CD4-positive, alpha-beta T cell treated with Interferon gamma for 1 hour (primary cell): ENCODE data around the gene HSD3B7.

Experiments used
- DNase-seq: peaks from one replicate; pipeline ENCODE4 v3.0.0-alpha.2; 2020

Gene HSD3B7

DNA sequence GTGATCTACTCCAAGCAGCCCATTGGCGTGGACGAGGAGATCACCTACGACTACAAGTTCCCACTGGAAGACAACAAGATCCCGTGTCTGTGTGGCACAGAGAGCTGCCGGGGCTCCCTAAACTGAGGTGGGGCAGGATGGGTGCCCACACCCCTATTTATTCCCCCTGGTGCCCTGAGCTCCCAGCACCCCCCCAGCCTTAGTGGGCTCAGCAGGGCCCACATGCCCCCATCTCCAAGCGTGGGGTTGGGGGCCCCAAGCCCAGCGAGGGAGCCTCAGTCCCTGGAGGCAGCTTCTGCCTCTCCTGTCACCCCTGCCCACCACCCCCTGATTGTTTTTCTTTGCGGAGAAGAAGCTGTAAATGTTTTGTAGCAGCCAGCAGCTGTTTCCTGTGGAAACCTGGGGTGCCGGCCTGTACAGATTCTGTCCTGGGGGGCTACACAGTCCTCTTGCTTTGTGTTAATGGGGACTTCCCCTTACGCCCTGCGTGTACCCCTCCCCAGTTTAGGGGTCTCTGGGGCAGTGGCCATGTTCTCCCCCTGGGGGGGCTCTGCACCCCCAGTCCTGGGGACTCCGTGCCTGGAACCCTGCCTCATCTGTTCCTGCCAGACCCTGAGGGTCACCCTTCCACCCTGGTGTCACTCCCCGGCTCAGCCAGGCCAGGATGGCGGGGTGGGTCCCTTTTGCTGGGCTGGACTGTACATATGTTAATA lies 953 bp upstream of the HSD3B7 start:
- no peak for DNase-seq

- DNase-seq: no peak
Measured at GRCh38 chr16:30985401-30986128, 558 bp downstream of the HSD3B7 start.

GRCh38 chr16:30986129-30986991 lies 1.4 kb downstream of the HSD3B7 start:
- no peak for DNase-seq

- DNase-seq: no peak
Measured at GRCh38 chr16:30987581-30988190, 2.7 kb downstream of the HSD3B7 start.

- no peak for DNase-seq
Measured at GRCh38 chr16:30989469-30990047, 4.6 kb downstream of the HSD3B7 start.

DNA sequence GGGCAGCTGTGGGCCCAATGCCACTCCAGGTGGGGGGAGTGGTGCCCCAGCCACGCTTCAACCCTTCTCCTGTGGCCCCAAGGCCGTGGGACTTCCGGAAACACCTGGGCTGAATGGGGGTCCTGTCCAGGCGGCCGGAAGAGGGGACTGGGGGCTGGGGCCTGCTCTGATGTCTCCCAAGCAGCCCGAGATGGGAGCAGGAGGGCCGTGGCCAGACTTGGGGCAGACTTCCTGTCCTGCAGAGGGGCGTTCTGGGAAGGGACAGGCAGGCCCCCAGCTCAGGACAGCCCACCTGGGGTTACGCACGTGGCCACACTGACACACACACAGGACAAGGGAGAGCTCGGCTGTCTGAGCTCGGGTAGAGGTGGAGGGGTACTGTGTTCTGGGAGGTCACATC lies 5.1 kb downstream of the HSD3B7 start:
- DNase-seq: no peak

DNA sequence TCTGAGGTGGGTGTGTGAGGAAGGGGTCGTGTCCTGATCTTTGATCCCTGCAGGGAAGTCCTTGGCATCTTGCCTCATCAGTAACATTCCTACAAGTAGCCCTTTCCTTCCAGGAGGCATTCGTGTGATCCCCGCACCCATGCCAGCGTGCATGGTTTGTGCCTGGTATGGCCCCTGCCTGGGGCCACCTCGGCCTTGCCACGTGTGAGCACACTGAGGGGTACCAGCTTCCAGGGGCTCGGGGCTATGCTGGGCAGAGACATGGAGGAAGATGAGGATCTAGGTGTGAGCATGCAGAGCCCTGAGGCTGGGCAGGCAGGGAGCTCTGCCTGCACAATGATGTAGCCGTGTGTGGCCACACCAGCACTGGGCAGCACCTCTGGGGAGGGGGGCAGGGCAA lies 6.0 kb downstream of the HSD3B7 start:
- no peak for DNase-seq

GRCh38 chr16:30992276-30992780 lies 7.3 kb downstream of the HSD3B7 start:
- no peak for DNase-seq

GRCh38 chr16:30992931-30993816 lies 8.2 kb downstream of the HSD3B7 start:
- no peak for DNase-seq

DNA sequence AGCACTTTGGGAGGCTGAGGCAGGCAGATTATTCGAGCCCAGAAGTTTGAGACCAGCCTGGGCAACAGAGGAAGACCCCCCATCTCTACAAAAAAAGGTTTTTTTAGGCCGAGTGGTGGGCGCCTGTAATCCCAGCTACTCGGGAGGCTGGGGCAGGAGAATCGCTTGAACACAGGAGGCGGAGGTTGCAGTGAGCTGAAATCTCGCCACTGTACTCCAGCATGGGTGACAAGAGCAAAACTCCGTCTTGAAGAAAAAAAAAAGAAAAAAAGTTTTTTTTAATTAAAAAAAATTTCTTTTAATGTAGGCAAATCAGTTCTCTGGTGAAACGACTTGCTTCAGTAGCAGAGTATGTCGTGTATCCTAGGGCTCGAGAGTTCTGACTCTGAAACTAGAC lies 10.9 kb downstream of the HSD3B7 start:
- no peak for DNase-seq

DNA sequence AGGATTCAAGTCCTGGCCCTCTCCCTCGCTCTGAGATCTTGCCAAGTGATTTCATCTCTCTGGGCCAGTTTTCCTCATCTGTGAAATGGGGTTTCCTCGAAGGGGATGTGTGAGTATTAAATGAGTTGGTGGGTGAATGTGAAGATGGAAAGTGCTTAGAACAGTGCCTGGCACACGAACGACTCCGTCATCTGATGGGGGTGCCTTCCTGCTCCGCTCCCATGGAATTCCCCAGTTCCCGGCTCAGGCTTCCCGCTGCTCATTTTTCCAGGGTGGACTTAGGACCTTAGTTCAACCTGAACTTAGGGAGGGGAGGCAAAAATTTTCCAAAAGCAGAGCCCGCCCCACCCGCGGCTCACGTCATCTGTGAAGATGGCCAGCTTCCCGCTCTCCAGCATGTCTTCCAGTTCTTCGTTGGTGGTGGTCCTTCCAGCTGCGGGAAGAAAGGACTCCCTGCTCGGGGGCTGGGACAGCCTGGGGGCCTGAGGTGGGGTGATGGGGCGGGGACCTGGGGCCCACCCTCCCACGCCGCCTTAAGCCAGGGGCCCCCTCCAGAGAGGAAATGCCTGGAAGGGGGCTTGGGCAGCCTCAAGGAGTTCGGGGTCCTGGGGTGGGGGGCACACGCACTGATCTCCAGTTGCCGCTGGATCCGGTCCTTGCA lies 11.4 kb downstream of the HSD3B7 start:
- DNase-seq: no peak

GRCh38 chr16:30996985-30997724 lies 12.1 kb downstream of the HSD3B7 start:
- DNase-seq: peak; percentile 80

GRCh38 chr16:30997725-30998711 lies 13.0 kb downstream of the HSD3B7 start:
- DNase-seq: no peak

- DNase-seq: no peak
Measured at GRCh38 chr16:30998852-30999761, 14.1 kb downstream of the HSD3B7 start.

DNA sequence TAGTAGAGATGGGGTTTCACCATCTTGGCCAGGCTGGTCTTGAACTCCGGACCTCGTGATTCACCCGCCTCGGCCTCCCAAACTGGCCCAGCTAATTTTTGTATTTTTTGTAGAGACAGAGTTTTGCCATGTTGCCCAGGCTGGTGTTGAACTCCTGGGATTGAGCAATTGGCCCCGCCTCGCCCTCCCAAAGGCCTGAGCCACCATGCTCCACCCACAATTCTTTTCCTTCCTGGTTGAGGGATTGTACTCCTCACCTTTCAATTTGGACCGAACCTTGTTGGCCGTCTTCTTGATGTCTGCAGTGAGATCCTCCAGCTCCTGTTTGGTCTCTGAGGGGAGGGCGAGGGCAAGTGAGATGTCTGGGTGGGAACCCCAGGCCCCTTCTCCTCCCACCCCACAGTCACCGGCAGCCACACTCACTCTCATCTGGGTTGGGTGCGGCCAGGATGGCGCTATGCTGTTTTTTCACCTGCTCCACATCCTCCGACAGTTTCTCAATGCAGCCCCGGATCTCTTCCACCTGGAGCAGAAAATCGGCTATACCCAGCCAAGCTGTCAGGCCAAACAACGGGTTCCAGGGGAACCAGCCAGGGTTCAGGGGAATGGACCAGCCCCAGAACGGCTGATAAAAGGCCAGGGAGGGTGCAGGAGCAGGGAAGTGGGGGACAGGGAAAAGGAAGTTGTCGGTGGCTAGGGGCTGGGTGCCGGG lies 15.8 kb downstream of the HSD3B7 start:
- DNase-seq: no peak

DNA sequence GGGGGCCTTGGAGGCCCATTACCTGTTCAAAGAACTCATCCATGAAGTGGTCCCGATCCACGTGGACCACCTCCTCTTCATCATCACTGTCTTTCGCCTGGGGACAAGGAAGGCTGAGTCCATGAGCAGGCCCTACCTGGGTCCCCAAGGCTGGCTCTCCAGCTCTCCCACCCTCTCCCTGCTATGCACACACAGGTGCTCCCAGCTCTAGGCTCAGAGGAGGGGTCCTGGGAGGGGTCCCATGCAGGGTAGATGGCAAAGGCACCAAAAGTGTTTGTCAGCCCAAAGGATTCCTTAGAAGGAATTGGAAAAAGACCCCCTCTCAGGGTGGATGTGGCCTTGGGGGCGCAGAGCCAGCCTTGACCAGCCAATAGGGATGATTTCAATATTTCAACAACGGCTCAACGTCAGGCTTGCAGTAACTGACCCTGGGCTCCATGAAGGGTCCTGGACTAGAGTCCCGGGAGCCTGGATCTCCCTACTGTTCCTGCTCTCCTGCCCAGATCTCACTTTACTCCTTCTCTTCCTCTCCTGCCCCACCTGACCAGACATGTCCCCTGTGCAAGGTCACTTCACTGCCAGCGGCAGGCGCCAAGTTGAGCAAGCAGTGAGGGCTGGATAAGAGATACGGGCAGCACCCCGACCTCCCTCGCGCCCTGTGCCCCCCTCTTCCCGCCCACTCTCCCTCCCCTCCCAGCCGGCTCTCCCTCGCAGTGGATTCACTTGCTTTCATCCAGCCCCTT lies 16.7 kb downstream of the HSD3B7 start:
- no peak for DNase-seq
